Hippocampal formation (tissue), 2 donors: ENCODE data around the gene C11orf97.
A peak's percentile ranks its signal among the peaks of the same experiment; 100 is the strongest.
"Not testable (repeated sequence)": the region's sequence is repeated elsewhere in the genome, so short reads cannot be mapped to it uniquely, and the experiment has no call there.

Experiments
- DNase-seq, 2 donors: peaks; one replicate each; lab custom pipeline; 2025; lab: John Stamatoyannopoulos, UW

Gene C11orf97

GRCh38 chr11:94525546-94526324, 13.5 kb downstream of the C11orf97 start:
- DNase-seq = no peak

DNA sequence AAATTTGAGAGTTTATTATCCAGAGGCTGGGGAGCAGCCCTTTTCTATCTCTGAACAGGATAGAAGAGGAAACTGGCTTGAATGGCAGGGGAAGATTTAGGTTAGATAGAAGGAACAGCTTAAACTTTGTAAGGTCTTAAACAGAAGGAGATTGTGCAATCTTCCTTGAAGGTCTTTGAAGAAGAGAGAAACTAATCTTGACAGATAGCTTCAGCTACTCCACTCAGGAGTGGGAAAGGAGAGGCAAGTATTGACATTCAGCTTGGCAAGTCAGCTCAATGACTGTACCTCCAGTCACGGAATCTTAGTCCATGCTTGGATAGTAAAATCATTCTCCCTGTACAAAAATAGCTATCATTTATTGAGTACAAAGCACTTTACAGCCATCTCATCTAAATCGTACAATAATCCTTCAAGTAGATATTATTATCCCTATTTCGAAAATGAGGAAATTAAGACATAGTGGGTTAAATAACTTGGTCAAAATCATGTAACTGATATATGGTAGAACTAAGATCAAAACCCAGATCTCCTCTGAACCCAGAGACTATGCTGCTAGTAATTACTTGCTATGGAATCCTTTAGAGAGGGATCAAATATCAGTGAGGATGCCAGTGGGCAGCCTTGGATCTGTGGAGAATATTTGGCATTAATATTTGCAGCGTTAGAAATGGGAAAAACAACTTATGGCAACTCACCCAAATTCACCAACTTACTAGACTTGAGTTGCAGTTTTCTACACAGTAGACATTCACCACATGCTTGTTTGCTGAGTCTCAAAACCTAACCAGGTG, 14.6 kb downstream of the C11orf97 start:
- no peak for DNase-seq

DNA sequence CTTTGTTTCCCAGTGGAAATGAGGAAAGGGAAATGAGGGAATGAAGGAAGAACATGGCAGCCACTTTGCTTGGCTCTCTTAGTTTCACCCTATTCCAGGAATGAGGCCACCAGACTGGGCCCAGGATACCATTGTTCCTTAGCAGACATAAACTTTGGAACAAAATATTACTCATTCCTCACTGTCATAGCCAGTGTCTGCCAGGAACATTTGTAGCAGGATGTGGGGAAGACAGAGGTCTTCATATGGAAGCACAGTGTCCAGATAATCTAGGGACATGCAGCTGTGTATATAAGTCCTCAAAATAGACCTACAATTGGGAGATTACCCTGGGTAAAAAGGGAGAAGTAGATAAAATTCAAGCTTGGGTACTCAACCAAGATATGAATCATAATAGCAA, 16.3 kb downstream of the C11orf97 start:
- no peak for DNase-seq

DNA sequence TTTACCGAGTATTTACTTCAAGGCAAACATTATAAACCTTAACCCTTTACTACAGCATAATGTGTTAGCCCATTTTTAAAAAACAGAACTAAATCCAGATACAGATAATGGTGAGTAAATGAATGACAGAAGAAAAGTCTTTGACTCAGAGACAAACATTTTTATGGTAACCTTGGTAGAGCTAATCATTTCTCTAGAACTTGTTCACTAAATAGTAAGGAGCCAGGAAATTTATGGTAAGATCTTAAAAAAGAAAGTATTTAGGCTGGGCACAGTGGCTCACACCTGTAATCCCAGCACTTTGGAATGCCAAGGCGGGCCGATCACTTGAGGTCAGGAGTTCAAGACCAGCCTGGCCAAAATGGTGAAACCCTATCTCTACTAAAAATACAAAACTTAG, 19.9 kb downstream of the C11orf97 start:
- DNase-seq = no peak

DNA sequence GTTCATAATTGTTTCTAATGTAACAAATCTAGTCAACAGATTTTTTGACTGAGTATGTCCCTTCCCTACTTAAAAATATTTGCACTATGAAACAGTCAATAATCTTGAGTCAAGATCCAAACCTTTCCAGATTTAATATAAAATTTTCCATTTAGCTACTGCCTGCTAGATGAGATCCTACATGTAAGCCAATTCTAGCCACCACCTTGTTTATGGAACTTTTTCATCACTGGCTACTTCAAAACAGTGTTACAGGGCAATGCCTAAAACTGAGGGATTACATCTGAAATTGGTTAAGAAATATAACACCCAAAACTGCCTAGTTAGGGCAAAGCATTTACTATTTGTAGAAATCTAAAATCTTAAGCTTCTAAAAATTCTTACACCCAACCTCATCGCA, 20.9 kb downstream of the C11orf97 start:
- no peak for DNase-seq

DNA sequence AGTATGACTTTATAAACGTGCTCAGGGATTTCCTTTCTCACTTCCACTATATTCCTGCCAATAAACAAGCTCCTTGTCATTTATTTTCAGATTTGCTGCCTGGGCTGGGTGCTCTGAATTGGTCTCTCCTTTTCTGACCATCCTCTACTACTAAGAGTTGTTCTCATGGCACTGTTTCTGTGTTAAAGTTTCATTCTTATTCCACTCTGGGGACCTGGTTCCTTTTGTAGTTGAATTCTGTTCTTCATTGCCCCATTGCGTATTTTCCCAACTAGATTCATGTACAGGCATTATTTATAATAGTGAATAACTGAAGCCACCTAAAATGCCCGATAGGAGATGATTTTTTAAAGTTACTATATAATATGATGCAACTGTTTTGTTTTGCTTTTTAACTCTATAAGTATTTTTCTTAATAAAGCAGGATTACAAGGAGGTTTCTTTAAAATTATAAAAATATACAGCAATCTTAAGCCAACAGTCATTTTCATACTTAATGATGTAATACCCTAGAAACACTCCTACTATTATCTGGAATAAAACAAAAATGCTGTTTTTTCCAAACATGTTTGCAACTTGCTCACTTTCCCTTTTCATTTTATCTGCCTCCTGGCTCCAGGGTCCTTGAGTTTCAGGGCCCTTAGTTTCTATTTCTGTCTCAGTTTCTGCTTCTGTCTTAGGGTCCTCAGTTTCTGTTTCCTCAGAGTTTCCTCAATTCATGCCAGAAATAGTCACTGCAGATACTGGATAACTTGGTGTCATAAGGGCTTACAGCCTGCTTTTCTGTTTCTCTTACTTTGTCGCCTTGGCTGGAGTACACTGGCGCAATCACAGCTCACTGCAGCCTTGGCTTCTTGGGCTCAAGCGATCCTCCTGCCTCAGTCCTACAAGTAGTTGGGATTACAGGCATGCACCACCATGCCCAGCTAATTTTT, 21.7 kb downstream of the C11orf97 start:
- DNase-seq = no peak

DNA sequence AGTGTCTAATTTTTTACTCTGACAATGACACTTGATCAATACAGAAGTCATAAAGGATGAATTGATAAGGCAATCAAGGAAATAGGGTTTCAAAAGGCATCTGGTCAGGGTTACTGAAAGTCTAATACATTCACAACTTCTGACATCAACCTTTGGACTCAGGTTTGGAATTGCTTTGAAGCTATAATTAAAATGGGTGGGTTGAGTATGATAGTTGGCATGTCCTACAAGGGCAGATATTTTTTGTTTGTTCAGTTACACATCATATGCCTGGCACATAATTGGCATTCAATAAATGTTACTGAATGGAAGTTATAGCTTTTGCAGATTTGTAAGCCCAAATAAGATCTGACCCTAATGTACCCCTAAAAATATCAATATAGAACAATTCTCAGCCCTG, 24.1 kb downstream of the C11orf97 start:
- DNase-seq = no peak

- DNase-seq = no peak
Observed at GRCh38 chr11:94537031-94537600, 24.9 kb downstream of the C11orf97 start.

- DNase-seq = no peak
Observed at GRCh38 chr11:94539420-94539819, 27.2 kb downstream of the C11orf97 start.

GRCh38 chr11:94543695-94544645, 31.7 kb downstream of the C11orf97 start, which contains the start of gene FUT4:
FUT4 (plus strand) TSS chr11:94543921; CDS start chr11:94544134, 213 bp downstream.
- DNase-seq = peak; percentile 62 to 78

GRCh38 chr11:94544646-94545263, 32.5 kb downstream of the C11orf97 start:
- DNase-seq = no peak

- DNase-seq = no peak
Observed at GRCh38 chr11:94545264-94546161, 33.3 kb downstream of the C11orf97 start.

DNA sequence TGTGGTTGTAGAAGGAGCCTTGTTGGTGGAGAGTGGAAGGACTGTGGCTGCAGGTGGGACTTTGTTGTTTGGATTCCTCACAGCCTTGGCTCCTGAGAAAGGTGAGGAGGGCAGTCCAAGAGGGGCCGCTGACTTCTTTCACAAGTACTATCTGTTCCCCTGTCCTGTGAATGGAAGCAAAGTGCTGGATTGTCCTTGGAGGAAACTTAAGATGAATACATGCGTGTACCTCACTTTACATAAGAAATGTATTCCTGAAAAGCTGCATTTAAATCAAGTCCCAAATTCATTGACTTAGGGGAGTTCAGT, 33.9 kb downstream of the C11orf97 start:
- DNase-seq = no peak

DNA sequence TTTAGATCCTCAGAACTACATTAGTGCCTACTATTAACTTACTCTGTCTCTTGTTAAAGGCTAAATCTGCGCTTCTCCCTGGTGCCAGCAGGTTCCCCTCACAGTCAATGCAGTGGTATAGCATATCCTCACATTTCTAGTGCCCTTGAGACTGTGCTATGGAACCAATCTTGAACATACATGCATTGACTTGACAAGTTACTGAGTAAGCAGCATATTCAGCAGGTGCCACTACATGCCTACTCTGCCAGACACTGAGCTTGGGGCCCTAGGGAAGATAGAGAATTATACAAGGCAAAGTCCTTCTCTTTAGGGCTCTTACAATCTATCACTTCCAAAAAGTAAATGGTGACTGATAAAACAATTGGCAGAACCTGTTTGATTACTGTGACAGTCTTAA, 34.6 kb downstream of the C11orf97 start:
- no peak for DNase-seq

DNA sequence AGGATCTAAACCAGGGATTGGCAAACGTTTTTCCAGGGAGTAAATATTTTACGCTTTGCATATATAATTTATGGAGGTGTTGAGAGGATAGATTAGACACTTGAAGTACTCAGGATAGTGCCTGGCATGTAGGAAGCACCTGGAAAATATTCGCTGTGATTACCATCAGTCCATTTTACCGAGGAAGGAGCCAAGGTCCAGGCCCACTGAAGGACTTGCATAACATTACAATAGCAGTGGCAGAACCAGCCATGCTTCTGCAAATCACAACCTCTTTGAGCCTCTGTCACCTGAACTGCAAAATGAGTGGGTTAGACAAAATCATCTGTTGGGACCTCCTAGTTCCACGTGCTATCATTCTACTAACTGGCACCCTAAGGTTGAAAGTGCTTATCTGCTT, 36.9 kb downstream of the C11orf97 start:
- DNase-seq = no peak

- no peak for DNase-seq
Observed at GRCh38 chr11:94550513-94550912, 38.3 kb downstream of the C11orf97 start.

DNA sequence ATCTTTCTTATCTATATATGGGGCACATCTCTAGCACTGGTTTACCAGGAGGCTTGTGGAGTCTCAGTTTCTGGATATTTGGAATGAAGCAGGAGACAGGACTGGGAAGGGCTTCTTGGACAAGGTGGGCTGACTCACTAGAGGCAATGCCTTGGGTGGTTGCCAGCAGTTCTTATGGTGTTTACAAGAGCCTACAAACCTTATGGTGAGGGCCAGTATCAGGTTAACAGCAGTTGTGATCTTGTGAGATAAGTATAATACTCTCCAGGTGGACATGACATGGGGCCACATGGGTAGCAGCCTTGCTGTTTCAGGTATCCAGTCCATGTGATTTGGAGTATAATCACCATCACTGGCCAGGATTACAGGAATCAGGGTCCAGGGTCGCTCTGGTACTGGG, 41.7 kb downstream of the C11orf97 start:
- no peak for DNase-seq

- not testable (repeated sequence) for DNase-seq
Observed at GRCh38 chr11:94555752-94556329, 43.6 kb downstream of the C11orf97 start.

DNA sequence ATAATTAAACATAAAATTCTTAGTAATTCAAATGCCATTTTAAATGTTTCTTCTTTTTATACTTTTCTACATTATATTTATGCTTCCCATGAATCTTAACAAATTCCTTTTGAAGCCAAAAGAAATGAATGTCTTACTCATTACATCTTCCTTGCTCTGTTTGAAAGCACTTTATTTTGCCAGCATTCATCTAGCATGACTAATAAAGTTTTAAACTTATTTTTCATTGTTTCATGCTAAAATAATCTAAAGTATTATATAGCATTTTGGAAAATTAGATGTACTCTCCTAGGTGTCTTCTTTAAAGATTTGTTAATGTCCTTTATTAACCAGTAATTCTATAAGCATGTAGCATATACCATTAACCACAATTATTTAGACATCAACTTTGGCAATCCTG, 45.2 kb downstream of the C11orf97 start:
- DNase-seq = no peak
